Measurements from ENCODE around the gene JPT1.

Gene JPT1

GRCh38 chr17:75105126-75106080, 48.9 kb downstream of the JPT1 start:
- DNase-seq (ENCODE audit: low spot score), result peak; percentile 67

GRCh38 chr17:75103601-75104554, 50.4 kb downstream of the JPT1 start:
- DNase-seq (ENCODE audit: low spot score), result no peak

DNA sequence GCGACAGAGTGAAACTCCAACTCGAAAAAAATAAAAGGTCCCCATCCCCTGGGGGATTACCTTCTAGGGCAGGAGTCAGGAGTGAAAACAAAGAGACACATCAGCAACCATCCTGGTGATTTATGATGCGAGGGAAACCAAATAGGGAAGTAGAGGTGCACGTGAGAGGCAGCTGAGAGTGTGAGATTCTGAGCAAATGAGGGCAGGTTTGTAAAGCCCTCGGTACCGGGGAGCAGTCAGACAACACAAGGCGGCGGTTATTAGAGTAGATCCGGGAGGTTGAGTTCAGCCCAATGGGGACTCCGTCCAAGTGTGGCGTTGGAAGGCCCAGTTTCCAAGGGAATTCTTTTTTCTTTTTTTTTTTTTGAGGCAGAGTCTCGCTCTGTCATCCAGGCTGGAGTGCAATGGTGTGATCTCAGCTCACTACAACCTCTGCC, 51.9 kb downstream of the JPT1 start:
- no peak for DNase-seq (ENCODE audit: low spot score)

DNA sequence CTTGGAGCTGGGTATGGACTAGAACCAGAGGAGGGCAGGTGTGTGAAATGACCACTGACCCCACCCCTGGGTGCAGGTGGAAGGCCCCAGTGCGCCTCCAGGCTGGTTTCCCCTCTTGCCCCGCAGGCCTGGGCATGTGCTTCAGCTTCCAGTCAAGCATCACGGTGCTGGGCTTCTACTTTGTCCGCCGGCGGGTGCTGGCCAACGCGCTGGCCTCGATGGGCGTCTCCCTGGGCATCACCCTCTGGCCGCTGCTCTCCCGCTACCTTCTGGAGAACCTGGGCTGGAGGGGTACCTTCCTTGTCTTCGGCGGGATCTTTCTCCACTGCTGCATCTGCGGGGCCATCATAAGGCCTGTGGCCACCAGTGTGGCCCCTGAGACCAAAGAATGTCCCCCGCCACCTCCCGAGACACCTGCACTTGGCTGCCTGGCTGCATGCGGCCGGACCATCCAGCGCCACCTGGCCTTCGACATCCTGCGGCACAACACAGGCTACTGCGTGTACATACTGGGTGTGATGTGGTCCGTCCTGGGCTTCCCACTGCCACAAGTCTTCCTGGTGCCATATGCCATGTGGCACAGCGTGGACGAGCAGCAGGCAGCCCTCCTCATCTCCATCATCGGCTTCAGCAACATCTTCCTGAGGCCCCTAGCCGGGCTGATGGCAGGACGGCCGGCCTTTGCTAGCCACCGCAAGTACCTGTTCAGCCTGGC, 54.3 kb downstream of the JPT1 start:
- no peak for DNase-seq (ENCODE audit: low spot score)

- DNase-seq (ENCODE audit: low spot score), result no peak
Observed at GRCh38 chr17:75098861-75099260, 55.5 kb downstream of the JPT1 start.

- no peak for DNase-seq (ENCODE audit: low spot score)
Observed at GRCh38 chr17:75097865-75098264, 56.4 kb downstream of the JPT1 start.

DNA sequence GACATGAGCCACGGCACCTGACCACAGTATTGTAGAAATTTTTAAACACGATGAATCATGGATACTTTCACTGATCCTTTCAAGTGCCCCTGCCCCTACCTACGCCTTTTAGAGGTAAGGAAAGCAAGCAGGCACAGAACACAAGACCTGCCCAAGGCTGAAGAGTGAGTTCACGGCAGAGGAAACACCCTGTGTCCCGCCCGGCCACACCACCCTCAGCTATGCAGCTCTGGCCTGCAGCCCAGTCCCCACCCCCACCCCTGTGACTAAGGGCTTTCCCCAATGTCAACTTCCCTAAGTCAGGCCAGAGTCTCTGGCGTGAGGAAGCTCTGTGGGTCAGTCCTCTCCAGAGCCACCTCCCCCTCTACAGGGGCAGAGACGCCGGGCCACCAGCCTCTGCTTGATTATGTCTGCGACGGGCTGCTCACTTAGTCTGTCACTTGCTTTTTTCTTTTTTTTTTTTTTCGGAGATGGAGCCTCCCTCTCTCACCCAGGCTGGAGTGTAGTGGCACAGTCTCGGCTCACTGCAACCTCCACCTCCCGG, 58.2 kb downstream of the JPT1 start:
- DNase-seq (ENCODE audit: low spot score), result peak; percentile 74

GRCh38 chr17:75094871-75095399, 59.4 kb downstream of the JPT1 start:
- DNase-seq (ENCODE audit: low spot score), result no peak

DNA sequence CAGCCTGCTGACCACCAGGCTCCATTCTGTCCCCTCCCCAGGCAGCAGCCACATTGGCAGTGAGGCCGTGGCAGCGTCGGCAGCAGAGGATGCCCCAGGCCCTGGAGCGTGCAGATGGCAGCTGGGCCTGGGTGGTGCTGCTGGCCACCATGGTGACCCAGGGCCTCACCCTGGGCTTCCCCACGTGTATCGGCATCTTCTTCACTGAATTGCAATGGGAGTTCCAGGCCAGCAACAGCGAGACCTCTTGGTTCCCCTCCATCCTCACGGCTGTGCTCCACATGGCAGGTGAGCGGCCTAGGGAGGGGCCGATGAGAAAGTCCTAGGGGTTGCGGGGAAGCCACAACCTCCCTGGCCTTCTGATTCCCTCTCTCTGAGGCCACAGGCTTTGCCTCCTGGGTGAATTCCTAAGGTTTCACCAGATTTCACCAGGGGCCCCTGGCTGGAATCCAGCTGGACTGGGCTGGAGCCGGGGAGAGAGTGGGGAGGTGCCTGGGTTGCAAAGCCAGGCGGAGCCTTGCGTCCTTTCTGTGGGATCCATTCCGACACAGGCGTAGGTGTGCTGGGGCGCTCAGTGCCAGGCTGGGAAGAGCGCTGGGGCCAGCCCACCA, 60.7 kb downstream of the JPT1 start:
- DNase-seq (ENCODE audit: low spot score), result no peak

DNA sequence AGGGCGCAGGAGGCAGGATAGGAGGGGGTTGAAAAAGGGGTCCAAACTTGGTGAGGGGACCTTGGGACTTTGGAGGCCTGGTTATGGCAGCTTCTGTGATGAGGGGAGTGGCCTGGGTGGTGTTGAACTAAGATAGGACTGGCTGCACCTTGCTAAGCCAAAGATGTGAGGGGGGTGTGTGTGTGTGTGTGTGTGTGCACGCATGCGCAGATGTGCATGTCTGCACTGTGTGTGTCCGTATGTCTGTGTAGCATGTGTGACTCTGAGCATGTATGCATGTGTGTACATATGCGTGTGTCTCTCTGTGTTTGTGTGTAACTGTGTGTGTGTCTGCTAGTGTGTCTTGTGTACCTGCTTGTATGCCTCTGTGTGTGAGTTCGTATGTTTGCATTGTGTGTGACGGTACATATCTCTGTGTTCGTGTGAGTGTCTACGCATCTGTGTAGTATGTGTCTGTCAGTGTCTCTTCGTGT, 62.4 kb downstream of the JPT1 start:
- DNase-seq (ENCODE audit: low spot score), result no peak

DNA sequence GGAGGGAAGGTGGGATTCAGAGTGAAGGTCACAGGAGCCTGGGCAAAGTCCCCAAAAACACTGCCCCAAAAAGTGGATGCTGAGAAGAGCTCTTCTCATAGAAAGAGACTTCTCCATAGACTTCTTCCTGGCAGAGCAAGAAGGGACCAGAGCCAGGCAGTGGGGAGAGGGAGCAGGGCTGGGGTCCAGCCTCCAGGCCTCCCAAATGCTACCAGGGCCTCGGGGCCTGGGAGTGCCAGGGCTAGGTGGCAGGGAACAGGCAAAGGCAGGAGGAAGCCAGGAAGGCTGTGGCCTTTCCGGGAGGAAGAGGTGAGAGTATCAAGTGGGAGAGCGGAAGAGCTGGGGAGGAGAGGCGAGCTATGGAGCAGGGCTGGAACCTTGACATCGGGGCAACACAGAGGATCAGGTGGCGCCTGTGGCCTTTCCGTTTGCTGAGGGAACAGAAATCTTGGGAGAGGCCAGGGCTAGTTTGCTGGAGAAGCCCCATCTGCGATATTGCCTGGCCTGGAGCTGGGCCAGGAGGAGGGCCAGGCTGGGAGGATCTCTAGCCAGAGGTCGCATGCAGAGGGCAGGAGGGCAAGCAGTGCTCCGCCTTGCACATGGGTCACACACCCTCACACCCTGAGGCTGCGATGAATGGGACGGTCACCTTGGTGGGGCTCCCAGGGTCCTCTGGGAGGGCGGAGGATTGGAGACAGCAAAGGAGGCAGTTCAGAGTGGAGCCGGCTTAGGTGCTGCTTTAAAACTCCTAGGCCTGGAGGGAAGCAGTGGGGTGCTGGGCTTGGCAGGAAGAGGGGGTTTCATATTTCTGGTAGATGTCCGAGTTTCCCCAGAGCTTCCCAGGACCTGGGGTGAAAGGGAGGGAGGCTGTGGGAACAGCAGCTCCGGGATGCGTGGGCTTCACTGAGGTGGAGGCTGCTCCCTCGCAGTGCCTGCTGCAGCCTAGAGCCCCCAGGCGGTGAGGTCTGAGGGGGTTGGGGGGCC, 63.1 kb downstream of the JPT1 start:
- DNase-seq (ENCODE audit: low spot score), result peak; percentile 35

- DNase-seq (ENCODE audit: low spot score), result no peak
Observed at GRCh38 chr17:75088465-75089417, 65.6 kb downstream of the JPT1 start.

DNA sequence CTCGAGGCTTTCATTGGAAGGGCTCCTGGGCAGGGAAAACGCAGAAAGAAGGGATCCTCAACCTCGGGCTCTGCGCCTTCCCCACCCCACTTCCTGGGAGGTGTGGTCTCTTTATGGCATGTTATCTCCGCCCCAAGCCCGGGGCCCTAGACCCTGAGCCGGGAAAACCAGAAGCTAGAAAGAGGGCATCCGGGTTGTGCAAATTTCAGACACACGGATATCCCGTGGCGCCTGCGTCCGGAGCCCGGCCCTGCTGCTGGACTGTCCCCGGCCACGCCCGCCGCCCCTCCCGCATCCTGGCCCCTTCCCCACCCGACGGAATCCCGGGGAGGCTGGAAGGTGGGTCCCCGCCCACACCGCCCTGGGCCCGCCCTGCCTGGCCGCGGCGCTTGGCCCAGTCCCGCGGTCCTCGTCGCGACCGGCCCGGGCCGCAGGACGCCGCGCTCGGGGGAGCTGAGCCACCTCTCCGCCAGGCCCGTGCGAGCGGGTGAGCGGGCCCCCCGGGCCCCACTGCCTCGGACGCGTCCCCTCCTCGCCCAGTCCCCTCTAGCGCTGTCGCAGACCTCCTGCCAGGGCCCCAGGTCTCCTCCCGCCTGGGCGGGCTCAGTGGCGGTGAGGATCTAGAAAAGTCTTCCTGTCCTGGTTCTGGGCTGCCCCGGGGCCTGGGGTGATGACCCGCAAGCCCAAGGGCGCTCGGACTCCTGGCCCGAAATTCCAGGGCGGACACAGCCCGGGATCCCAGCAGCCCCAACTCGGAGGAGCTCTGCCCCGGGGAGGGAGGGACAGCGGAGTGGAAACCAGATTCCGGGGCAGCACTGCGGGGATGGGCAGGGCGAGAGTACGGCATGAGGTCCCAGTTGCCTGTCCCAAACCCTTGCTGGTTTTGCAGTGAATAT, 66.5 kb downstream of the JPT1 start, which contains the start of gene SLC16A5:
Gene SLC16A5 (plus strand): TSS at position 397 of the 896 bp plus-strand sequence. CDS start 5,683 bp downstream, outside the sequence.
- DNase-seq (ENCODE audit: low spot score), result peak; percentile 63

- DNase-seq (ENCODE audit: low spot score), result no peak
Observed at GRCh38 chr17:75087182-75087557, 67.1 kb downstream of the JPT1 start.

DNA sequence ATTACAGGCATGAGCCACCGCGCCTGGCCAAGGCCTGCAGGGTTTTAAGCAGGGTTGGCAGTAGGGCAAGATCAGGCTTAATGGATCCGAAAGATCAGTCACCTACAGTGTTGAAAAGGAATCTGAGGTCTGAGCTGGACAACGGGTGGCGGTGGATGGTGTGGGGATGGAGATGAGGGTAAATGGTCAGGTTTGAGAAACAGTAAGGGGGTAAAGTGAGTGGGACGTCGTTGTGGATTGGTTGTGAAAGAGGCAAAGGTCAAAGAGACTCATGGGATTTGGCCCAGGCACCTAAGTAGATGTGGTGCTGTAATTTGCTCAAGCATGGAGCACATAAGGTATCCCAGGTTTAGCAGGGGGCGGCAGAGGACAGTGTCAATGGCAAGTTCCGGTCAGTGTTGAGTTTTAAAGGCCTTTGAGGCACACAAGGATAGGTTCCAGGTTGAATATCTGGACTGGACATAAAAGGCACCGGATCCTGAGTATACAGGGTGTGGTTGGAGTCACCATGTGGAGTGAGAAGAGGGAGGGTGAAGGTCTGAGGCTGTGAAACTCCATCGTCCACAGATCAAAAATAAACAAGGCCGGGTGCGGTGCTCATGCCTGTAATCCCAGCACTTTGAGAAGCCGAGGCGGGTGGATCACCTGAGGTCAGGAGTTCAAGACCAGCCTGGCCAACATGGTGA, 67.7 kb downstream of the JPT1 start:
- no peak for DNase-seq (ENCODE audit: low spot score)
